Measurements from ENCODE around the gene SPEF2. TPM values are rescaled to one million over a fixed set of nuclear protein-coding genes. Genes with fewer than 3 reads are reported as not detected.

The SPEF2 gene
- total RNA-seq, 1 donor from 2014 or later: 3.7 TPM

Small RNA genes lying within 50 kb of the gene (small RNA-seq; reads per million reads assigned to genes)
- not detected for gene RNU7-130P

Other genes starting within 250 kb of the SPEF2 start
- 0.52 TPM for gene IL7R, start 239.0 kb downstream of the SPEF2 start, total RNA-seq